Lower leg skin (tissue), 3 donors: ENCODE results near the gene WWOX.

Source experiments
- POLR2A ChIP-seq, 2 donors: fragments of 450-650 bp; IDR thresholded peaks; one replicate each; pipeline ENCODE4 v1.6.1; 2016 to 2017; ENCODE audit warnings: antibody characterized with exemption in 2 of 2, mild to moderate bottlenecking in 1 of 2, moderate library complexity in 1 of 2
- TF ChIP-seq, protein P1 (sequence below), 3 donors: fragments of 450-650 bp; IDR thresholded peaks; one replicate each; pipeline ENCODE4 v1.5.1; 2016; ENCODE audit warnings: antibody characterized with exemption in 3 of 3, mild to moderate bottlenecking in 3 of 3, moderate library complexity in 2 of 3

DNA sequence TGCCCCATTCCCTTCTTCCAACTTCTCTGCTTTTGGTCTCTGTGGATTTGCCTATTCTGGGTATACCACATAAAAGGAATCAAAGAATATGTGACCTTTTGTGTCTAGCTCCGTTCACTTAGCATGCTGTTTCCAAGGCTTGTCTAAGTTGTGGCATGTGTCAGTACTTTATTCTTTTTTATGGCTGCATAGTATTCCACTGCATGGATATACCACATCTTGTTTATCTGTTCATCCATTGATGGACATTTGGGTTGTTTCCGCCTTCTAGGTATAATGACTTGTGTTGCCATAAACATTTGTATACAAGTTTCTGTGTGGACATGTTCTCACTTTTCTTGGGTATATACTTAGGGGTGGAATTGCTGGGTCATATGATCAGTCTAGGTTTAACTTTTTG lies 1068.4 kb downstream of the WWOX start:
- TF ChIP-seq, protein P1, sequence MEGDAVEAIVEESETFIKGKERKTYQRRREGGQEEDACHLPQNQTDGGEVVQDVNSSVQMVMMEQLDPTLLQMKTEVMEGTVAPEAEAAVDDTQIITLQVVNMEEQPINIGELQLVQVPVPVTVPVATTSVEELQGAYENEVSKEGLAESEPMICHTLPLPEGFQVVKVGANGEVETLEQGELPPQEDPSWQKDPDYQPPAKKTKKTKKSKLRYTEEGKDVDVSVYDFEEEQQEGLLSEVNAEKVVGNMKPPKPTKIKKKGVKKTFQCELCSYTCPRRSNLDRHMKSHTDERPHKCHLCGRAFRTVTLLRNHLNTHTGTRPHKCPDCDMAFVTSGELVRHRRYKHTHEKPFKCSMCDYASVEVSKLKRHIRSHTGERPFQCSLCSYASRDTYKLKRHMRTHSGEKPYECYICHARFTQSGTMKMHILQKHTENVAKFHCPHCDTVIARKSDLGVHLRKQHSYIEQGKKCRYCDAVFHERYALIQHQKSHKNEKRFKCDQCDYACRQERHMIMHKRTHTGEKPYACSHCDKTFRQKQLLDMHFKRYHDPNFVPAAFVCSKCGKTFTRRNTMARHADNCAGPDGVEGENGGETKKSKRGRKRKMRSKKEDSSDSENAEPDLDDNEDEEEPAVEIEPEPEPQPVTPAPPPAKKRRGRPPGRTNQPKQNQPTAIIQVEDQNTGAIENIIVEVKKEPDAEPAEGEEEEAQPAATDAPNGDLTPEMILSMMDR (IDR thresholded peaks at IDR 0.05): no peak
- TF ChIP-seq POLR2A (IDR thresholded peaks at IDR 0.05): no peak
